K562 (cell line): ENCODE data around the gene ANAPC16.

Source experiments
- KHSRP ChIP-seq: fragments of 450-650 bp; IDR thresholded peaks from 2 replicates; pipeline ENCODE4 v1.6.1; 2017
- NRF1 ChIP-seq, 2 experiments: fragments of 450-650 bp; IDR thresholded peaks in 1 of 2; conservative IDR thresholded peaks in 1 of 2; 2 replicates each; pipeline ENCODE4 v1.6.1; 2014; ENCODE audit warnings: mild to moderate bottlenecking in 2 of 2

DNA sequence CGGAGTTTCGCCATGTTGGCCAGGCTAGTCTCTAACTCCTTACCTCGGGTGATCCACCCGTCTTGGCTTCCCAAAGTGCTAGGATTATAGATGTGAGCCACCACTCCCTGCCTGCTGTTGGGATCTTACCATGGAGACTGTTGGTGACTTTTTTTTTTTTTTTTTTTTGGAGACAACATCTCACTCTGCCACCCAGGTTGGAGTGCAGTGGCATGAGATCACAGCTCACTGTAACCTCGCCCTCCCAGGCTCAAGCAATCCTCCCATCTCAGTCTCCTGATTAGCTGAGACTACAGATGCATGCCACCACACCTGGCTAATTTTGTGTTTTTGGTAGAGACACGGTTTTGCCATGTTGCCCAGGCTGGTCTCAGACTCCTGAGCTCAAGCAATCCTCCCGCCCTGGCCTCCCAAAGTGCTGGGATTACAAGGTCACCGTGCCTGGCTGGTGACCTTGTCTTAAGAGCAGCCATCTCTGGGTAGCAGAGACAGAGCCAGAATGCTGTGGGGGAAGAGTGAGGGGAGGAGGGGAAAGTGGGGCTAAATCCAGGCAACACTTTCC is 26.0 kb downstream of the ANAPC16 start:
- TF ChIP-seq NRF1 (conservative IDR thresholded peaks at IDR 0.05 in 1 of 2, IDR thresholded peaks at IDR 0.05 in 1 of 2) (no peak), KHSRP (no peak)
